ENCODE data around the gene NR2C2.

The NR2C2 gene

DNA sequence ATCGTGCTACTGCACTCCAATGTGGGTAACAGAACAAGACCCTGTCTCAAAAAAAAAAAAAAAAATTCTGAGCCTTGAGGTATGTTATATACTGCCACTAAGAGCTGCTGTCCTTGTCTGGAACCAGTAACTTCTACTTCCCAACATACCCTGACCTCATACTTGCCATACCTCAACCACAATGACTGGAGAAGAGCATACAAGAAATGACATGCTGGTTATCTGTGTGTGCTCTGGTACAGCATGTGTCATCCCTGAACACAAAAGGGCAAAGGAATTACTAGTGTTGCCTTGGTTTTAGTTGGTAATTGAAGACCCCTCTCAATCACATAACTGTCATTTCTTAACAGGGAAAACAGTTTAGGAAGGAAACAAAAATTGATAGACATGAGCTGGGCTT, 63.3 kb downstream of the NR2C2 start:
- H3K4me2 ChIP-seq (ENCODE audit: low read length) = no peak overlapping the region
- H3K4me3 ChIP-seq (ENCODE audit: low read length) = no peak overlapping the region
- H3K27me3 ChIP-seq (ENCODE audit: control insufficient read depth, insufficient read depth, low read length) = no peaks in the 10 kb centered on the region
- H3K4me1 ChIP-seq (ENCODE audit: control insufficient read depth, insufficient read depth, low read length) = peaks cover 17% of the 10 kb centered on the region
- H3K36me3 ChIP-seq (ENCODE audit: insufficient read depth, low read length) = peaks cover 33% of the 10 kb centered on the region
- H3K9me3 ChIP-seq (replicated peaks; ENCODE audit: low read length) = no peaks in the 10 kb centered on the region
- H3K9ac ChIP-seq (ENCODE audit: low read depth, low read length) = no peak overlapping the region

DNA sequence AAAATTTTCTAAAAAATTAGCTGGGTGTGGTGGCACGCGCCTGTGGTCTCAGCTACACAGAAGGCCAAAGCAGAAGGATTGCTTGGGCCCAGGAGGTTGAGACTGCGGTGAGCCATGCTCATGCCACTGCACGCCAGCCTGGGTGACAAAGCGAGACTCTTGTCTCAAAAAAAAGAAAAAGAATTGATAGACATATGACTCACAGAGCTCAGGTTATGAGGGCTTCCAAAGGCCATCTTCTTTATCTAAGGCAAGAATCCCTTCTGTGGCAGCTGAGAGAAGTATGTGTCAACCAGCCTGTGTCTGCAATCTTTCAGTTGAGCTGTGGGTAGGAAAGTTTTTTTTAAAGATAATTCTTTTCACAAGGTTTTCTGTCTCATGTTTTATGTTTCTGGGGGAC, 63.8 kb downstream of the NR2C2 start:
- H3K4me1 ChIP-seq (ENCODE audit: control insufficient read depth, insufficient read depth, low read length) = peaks cover 18% of the 10 kb centered on the region
- no peaks in the 10 kb centered on the region for H3K27me3 ChIP-seq (ENCODE audit: control insufficient read depth, insufficient read depth, low read length)
- H3K4me3 ChIP-seq (ENCODE audit: low read length) = no peak overlapping the region
- H3K9me3 ChIP-seq (replicated peaks; ENCODE audit: low read length) = no peaks in the 10 kb centered on the region
- H3K4me2 ChIP-seq (ENCODE audit: low read length) = no peak overlapping the region
- peaks cover 36% of the 10 kb centered on the region for H3K36me3 ChIP-seq (ENCODE audit: insufficient read depth, low read length)
- H3K9ac ChIP-seq (ENCODE audit: low read depth, low read length) = no peak overlapping the region

GRCh38 chr3:15014606-15015328, 67.4 kb downstream of the NR2C2 start:
- H3K36me3 ChIP-seq (ENCODE audit: insufficient read depth, low read length) = peaks cover 50% of the 10 kb centered on the region

DNA sequence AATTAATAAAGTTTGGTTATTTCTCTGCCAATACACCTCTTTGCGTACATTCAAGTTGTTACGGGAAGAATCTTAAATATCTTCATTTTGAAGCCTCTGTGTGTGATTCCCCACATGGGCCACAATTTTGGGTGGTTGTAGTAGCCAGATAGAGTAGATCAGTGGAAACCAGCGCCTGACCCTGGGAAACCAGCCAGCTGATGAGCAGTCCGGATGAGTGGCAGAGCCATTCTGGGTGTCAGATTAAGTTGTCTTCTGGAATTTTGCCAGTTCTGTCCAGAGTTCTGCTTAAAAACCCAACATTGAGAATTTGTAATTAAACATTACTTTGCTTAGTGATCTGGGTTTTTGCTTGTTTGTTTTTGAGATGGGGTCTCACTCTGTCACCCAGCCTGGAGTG, 68.1 kb downstream of the NR2C2 start:
- peaks cover 56% of the 10 kb centered on the region for H3K36me3 ChIP-seq (ENCODE audit: insufficient read depth, low read length)
- H3K27me3 ChIP-seq (ENCODE audit: control insufficient read depth, insufficient read depth, low read length) = no peaks in the 10 kb centered on the region
- no peak overlapping the region for H3K4me3 ChIP-seq (ENCODE audit: low read length)
- H3K9ac ChIP-seq (ENCODE audit: low read depth, low read length) = no peak overlapping the region
- H3K4me1 ChIP-seq (ENCODE audit: control insufficient read depth, insufficient read depth, low read length) = peaks cover 18% of the 10 kb centered on the region
- H3K4me2 ChIP-seq (ENCODE audit: low read length) = peak overlapping the region; percentile 18
- H3K9me3 ChIP-seq (replicated peaks; ENCODE audit: low read length) = no peaks in the 10 kb centered on the region

More at GRCh38 chr3:15014606-15015328, 67.4 kb downstream of the NR2C2 start:
- Histone ChIP-seq H3K4me3 (ENCODE audit: low read length) (no peak overlapping the region), H3K27me3 (ENCODE audit: control insufficient read depth, insufficient read depth, low read length) (no peaks in the 10 kb centered on the region), H3K9me3 (replicated peaks; ENCODE audit: low read length) (no peaks in the 10 kb centered on the region), H3K9ac (ENCODE audit: low read depth, low read length) (no peak overlapping the region), H3K4me1 (ENCODE audit: control insufficient read depth, insufficient read depth, low read length) (peaks cover 18% of the 10 kb centered on the region), H3K4me2 (ENCODE audit: low read length) (peak overlapping the region; percentile 18)

DNA sequence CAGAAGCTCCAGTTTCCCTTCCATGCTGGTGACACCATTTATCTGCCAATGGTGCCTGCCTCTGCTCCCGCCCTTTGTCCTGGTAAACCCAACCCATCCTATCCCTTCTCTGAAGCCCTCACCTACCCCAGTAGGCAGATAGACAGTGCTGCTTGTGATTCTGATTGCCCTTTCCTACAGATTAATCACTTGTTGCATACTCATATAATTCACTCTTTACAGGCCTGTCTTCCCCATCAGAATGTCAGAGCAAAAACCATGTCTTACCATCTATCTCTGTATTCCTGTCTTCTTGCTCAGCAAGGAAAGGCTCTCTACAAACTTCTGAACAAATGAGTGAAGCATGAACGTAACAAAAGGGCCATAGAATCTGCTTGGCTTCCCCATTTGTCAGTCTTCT, 69.8 kb downstream of the NR2C2 start:
- Histone ChIP-seq H3K4me1 (ENCODE audit: control insufficient read depth, insufficient read depth, low read length) (peaks cover 18% of the 10 kb centered on the region), H3K27me3 (ENCODE audit: control insufficient read depth, insufficient read depth, low read length) (no peaks in the 10 kb centered on the region), H3K4me3 (ENCODE audit: low read length) (no peak overlapping the region), H3K9me3 (replicated peaks; ENCODE audit: low read length) (no peaks in the 10 kb centered on the region), H3K4me2 (ENCODE audit: low read length) (no peak overlapping the region), H3K9ac (ENCODE audit: low read depth, low read length) (no peak overlapping the region), H3K36me3 (ENCODE audit: insufficient read depth, low read length) (peaks cover 67% of the 10 kb centered on the region)

DNA sequence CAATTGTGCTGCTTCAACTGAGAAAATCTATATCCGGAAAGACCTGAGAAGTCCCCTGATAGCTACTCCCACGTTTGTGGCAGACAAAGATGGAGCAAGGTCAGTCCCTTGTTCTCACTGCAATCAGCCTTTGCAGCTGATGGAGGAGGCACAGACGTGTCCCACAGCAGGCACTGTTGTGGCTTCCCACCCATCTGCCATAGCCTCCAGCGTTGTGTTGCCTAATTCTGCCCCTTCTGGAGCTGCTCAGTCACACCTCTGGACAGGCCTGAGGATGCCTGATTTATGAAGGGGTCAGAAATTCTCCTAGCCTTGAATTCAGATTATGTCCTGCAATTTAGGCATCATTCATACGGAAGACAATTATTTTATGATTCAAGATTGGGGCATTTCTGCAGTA, 75.9 kb downstream of the NR2C2 start:
- Histone ChIP-seq H3K4me1 (ENCODE audit: control insufficient read depth, insufficient read depth, low read length) (no peaks in the 10 kb centered on the region), H3K4me2 (ENCODE audit: low read length) (no peak overlapping the region), H3K27me3 (ENCODE audit: control insufficient read depth, insufficient read depth, low read length) (no peaks in the 10 kb centered on the region), H3K9me3 (replicated peaks; ENCODE audit: low read length) (no peaks in the 10 kb centered on the region), H3K9ac (ENCODE audit: low read depth, low read length) (no peak overlapping the region), H3K4me3 (ENCODE audit: low read length) (no peak overlapping the region), H3K36me3 (ENCODE audit: insufficient read depth, low read length) (peaks cover 66% of the 10 kb centered on the region)

- Histone ChIP-seq H3K4me1 (ENCODE audit: control insufficient read depth, insufficient read depth, low read length) (no peaks in the 10 kb centered on the region), H3K36me3 (ENCODE audit: insufficient read depth, low read length) (peaks cover 70% of the 10 kb centered on the region), H3K4me3 (ENCODE audit: low read length) (no peak overlapping the region), H3K9ac (ENCODE audit: low read depth, low read length) (no peak overlapping the region), H3K9me3 (replicated peaks; ENCODE audit: low read length) (no peaks in the 10 kb centered on the region), H3K27me3 (ENCODE audit: control insufficient read depth, insufficient read depth, low read length) (no peaks in the 10 kb centered on the region), H3K4me2 (ENCODE audit: low read length) (no peak overlapping the region)
Measured at GRCh38 chr3:15023719-15024118, 76.3 kb downstream of the NR2C2 start.

DNA sequence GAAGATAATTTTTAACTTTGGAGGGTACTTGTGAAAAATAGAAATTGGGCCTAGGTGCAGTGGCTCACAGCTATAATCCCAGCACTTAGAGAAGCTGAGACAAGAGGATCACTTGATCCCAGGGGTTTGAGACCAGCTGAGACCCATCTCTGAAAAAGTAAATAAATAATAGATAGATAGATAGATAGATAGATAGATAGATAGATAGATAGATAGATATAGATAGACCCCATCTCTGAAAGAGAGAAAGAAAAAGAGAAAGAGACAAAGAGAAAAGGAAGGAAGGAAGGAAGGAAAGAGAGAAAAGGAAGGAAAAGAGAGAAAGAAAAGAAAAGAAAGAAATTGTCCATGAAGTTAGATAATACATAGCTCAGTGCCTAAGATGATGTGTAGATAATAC, 82.2 kb downstream of the NR2C2 start:
- H3K4me3 ChIP-seq (ENCODE audit: low read length) = no peak overlapping the region
- no peak overlapping the region for H3K4me2 ChIP-seq (ENCODE audit: low read length)
- H3K27me3 ChIP-seq (ENCODE audit: control insufficient read depth, insufficient read depth, low read length) = no peaks in the 10 kb centered on the region
- H3K36me3 ChIP-seq (ENCODE audit: insufficient read depth, low read length) = peaks cover 56% of the 10 kb centered on the region
- no peak overlapping the region for H3K9ac ChIP-seq (ENCODE audit: low read depth, low read length)
- no peaks in the 10 kb centered on the region for H3K4me1 ChIP-seq (ENCODE audit: control insufficient read depth, insufficient read depth, low read length)
- no peaks in the 10 kb centered on the region for H3K9me3 ChIP-seq (replicated peaks; ENCODE audit: low read length)

DNA sequence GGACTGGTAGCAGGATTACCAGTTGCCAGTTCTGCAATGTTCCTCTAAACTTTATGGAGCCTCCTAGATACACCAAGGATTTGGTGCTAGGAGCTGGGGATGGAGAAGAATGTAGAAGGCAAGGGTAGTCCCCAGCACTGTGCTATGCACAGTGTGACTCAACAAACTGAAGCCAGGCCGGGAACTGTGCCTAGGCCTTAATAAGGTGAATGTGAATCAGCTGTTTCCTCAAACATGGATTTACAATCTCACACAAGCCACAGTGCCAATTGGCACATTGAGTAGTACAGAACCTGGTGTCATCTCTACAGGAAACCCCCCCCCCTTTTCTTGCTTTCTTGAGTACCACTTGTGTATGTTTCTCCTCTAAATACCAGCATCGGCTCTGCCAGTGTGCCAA, 85.3 kb downstream of the NR2C2 start:
- H3K4me2 ChIP-seq (ENCODE audit: low read length) = no peak overlapping the region
- peaks cover 44% of the 10 kb centered on the region for H3K36me3 ChIP-seq (ENCODE audit: insufficient read depth, low read length)
- H3K4me1 ChIP-seq (ENCODE audit: control insufficient read depth, insufficient read depth, low read length) = no peaks in the 10 kb centered on the region
- H3K9me3 ChIP-seq (replicated peaks; ENCODE audit: low read length) = no peaks in the 10 kb centered on the region
- H3K9ac ChIP-seq (ENCODE audit: low read depth, low read length) = no peak overlapping the region
- H3K4me3 ChIP-seq (ENCODE audit: low read length) = no peak overlapping the region
- H3K27me3 ChIP-seq (ENCODE audit: control insufficient read depth, insufficient read depth, low read length) = no peaks in the 10 kb centered on the region

- Histone ChIP-seq H3K9me3 (replicated peaks; ENCODE audit: low read length) (no peaks in the 10 kb centered on the region), H3K27me3 (ENCODE audit: control insufficient read depth, insufficient read depth, low read length) (no peaks in the 10 kb centered on the region), H3K4me1 (ENCODE audit: control insufficient read depth, insufficient read depth, low read length) (no peaks in the 10 kb centered on the region), H3K36me3 (ENCODE audit: insufficient read depth, low read length) (peaks cover 49% of the 10 kb centered on the region), H3K4me3 (ENCODE audit: low read length) (no peak overlapping the region), H3K4me2 (ENCODE audit: low read length) (no peak overlapping the region), H3K9ac (ENCODE audit: low read depth, low read length) (no peak overlapping the region)
Measured at GRCh38 chr3:15033103-15033502, 85.7 kb downstream of the NR2C2 start.

- H3K4me1 ChIP-seq (ENCODE audit: control insufficient read depth, insufficient read depth, low read length) = no peaks in the 10 kb centered on the region
- no peaks in the 10 kb centered on the region for H3K9me3 ChIP-seq (replicated peaks; ENCODE audit: low read length)
- H3K36me3 ChIP-seq (ENCODE audit: insufficient read depth, low read length) = peaks cover 55% of the 10 kb centered on the region
- no peak overlapping the region for H3K4me2 ChIP-seq (ENCODE audit: low read length)
- no peak overlapping the region for H3K4me3 ChIP-seq (ENCODE audit: low read length)
- no peaks in the 10 kb centered on the region for H3K27me3 ChIP-seq (ENCODE audit: control insufficient read depth, insufficient read depth, low read length)
- H3K9ac ChIP-seq (ENCODE audit: low read depth, low read length) = no peak overlapping the region
Measured at GRCh38 chr3:15038306-15038705, 90.9 kb downstream of the NR2C2 start.

- Histone ChIP-seq H3K9me3 (replicated peaks; ENCODE audit: low read length) (no peaks in the 10 kb centered on the region), H3K9ac (ENCODE audit: low read depth, low read length) (no peak overlapping the region), H3K4me2 (ENCODE audit: low read length) (no peak overlapping the region), H3K36me3 (ENCODE audit: insufficient read depth, low read length) (peaks cover 66% of the 10 kb centered on the region), H3K4me3 (ENCODE audit: low read length) (no peak overlapping the region), H3K4me1 (ENCODE audit: control insufficient read depth, insufficient read depth, low read length) (no peaks in the 10 kb centered on the region), H3K27me3 (ENCODE audit: control insufficient read depth, insufficient read depth, low read length) (no peaks in the 10 kb centered on the region)
Measured at GRCh38 chr3:15040844-15041243, 93.5 kb downstream of the NR2C2 start.

Measured in skeletal muscle satellite cell (primary cell).